A549 (cell line): ENCODE results near the gene SPOCK2. TPM values are rescaled to one million over a fixed set of nuclear protein-coding genes. Genes with fewer than 3 reads are reported as not detected.

Experiments
- ATAC-seq, 2 experiments: fragments of 200-7000 bp in 1 of 2; fragments of >200 bp in 1 of 2; cut with Nextera tagmentation in 1 of 2; cut with Tn5 transposase in 1 of 2; 3 replicates each; pipeline versions ENCODE4 v1.8.0 to v1.9.1; 2018 to 2020; ENCODE audit warnings: mild to moderate bottlenecking in 1 of 2, moderate library complexity in 1 of 2
- CTCF ChIA-PET: fragments of 300-600 bp; sonication (Branson Sonifier 250); formaldehyde crosslinking; extraction: SDS; loops from one replicate; lab custom pipeline; 2021; ENCODE audit warnings: antibody characterized with exemption, inconsistent platforms; lab: Yijun Ruan, JAX
- POLR2A ChIA-PET: fragments of 350-600 bp; formaldehyde crosslinking; extraction: SDS; loops from one replicate; lab custom pipeline; 2021; ENCODE audit warnings: antibody characterized with exemption, inconsistent platforms; lab: Yijun Ruan, JAX
- DNase-seq, 2 experiments: peaks; one replicate each; pipeline versions ENCODE4 v3.0.0 to v3.0.0-alpha.2; 2011 to 2016; ENCODE audit warnings: low read depth in 1 of 2, low spot score in 1 of 2
- FAIRE-seq: peaks from 2 replicates; lab custom pipeline; 2011; peaks lifted over from hg19 to GRCh38; lab: Jason Lieb, UNC
- H3K27ac ChIP-seq, 2 experiments: fragments of >200 bp; sonication (Bioruptor Twin); formaldehyde crosslinking; 3 replicates each; pipeline ENCODE4 v1.5.1; 2016 to 2017
- H3K4me1 ChIP-seq: fragments of >200 bp; sonication (Bioruptor Twin); formaldehyde crosslinking; 3 replicates; pipeline ENCODE4 v1.6.1; 2016
- H3K4me2 ChIP-seq: fragments of >200 bp; sonication (Bioruptor Twin); formaldehyde crosslinking; 3 replicates; pipeline ENCODE4 v1.6.1; 2016
- H3K4me3 ChIP-seq: fragments of >200 bp; sonication (Bioruptor Twin); formaldehyde crosslinking; 3 replicates; pipeline ENCODE4 v1.5.1; 2016
- H3K9me3 ChIP-seq: fragments of >200 bp; sonication (Bioruptor Twin); formaldehyde crosslinking; 3 replicates; pipeline ENCODE4 v1.6.1; 2016
- CBX2 ChIP-seq: fragments of 200-600 bp; sonication (generic); IDR thresholded peaks from 2 replicates; pipeline ENCODE4 v1.6.1; 2016; ENCODE audit warnings: low read depth, mild to moderate bottlenecking, borderline replicate concordance
- CEBPB ChIP-seq, 2 experiments: fragments of >200 bp in 1 of 2; sonication (Bioruptor Twin) in 1 of 2; formaldehyde crosslinking in 1 of 2; IDR thresholded peaks; 2 replicates each; pipeline ENCODE4 v1.6.1; 2012 to 2016
- CHD2 ChIP-seq: fragments of 150-350 bp; IDR thresholded peaks from 2 replicates; pipeline ENCODE4 v1.6.1; 2014; ENCODE audit warnings: low read length; ENCODE audit not compliant: partially characterized antibody
- CHD4 ChIP-seq: fragments of 200-600 bp; sonication (generic); IDR thresholded peaks from 2 replicates; pipeline ENCODE4 v1.6.1; 2016; ENCODE audit warnings: antibody characterized with exemption, mild to moderate bottlenecking, borderline replicate concordance
- E2F6 ChIP-seq: IDR thresholded peaks from 2 replicates; pipeline ENCODE4 v1.6.1; 2012; ENCODE audit warnings: low read depth, borderline replicate concordance
- EHF ChIP-seq: fragments of 250-450 bp; sonication (Bioruptor Pico); IDR thresholded peaks from 2 replicates; pipeline ENCODE4 v1.5.0; 2020; ENCODE audit warnings: mild to moderate bottlenecking
- EP300 ChIP-seq, 2 experiments: fragments of >200 bp; sonication (Bioruptor Twin); formaldehyde crosslinking; IDR thresholded peaks; 2 replicates in 1 of 2; 3 replicates in 1 of 2; pipeline ENCODE4 v1.6.1; 2016 to 2017
- FOSB ChIP-seq: fragments of 250-450 bp; sonication (Bioruptor Pico); IDR thresholded peaks from 2 replicates; pipeline ENCODE4 v1.5.0; 2020; ENCODE audit warnings: mild to moderate bottlenecking, moderate library complexity
- FOSL2 ChIP-seq, 2 experiments: fragments of 450-650 bp in 1 of 2; fragments of >200 bp in 1 of 2; sonication (Bioruptor Twin) in 1 of 2; formaldehyde crosslinking; IDR thresholded peaks; 2 replicates each; pipeline versions ENCODE4 v1.5.0 to v1.6.1; 2016 to 2020; ENCODE audit warnings: mild to moderate bottlenecking in 1 of 2, moderate library complexity in 1 of 2
- FOXS1 ChIP-seq: fragments of 250-450 bp; sonication (Bioruptor Pico); IDR thresholded peaks from 2 replicates; pipeline ENCODE4 v1.5.0; 2020; ENCODE audit warnings: mild to moderate bottlenecking, moderate library complexity
- GATA3 ChIP-seq: IDR thresholded peaks from 2 replicates; pipeline ENCODE4 v1.6.1; 2012; ENCODE audit warnings: borderline replicate concordance
- HDAC2 ChIP-seq: fragments of 200-600 bp; sonication (generic); IDR thresholded peaks from 2 replicates; pipeline ENCODE4 v1.6.1; 2016
- HES2 ChIP-seq: fragments of >200 bp; sonication (Bioruptor Twin); formaldehyde crosslinking; IDR thresholded peaks from 2 replicates; pipeline ENCODE4 v1.6.1; 2016
- HEYL ChIP-seq: fragments of 250-450 bp; sonication (Bioruptor Pico); IDR thresholded peaks from 2 replicates; pipeline ENCODE4 v1.8.0; 2021; ENCODE audit warnings: mild to moderate bottlenecking, moderate library complexity
- HOXA7 ChIP-seq: fragments of 250-450 bp; sonication (Bioruptor Pico); IDR thresholded peaks from 2 replicates; pipeline ENCODE4 v1.5.0; 2020; ENCODE audit warnings: mild to moderate bottlenecking, moderate library complexity
- HOXB13 ChIP-seq: fragments of 250-450 bp; sonication (Bioruptor Pico); IDR thresholded peaks from 2 replicates; pipeline ENCODE4 v1.5.0; 2020; ENCODE audit warnings: low read depth, mild to moderate bottlenecking, moderate library complexity
- HOXB5 ChIP-seq: fragments of 250-450 bp; sonication (Bioruptor Pico); IDR thresholded peaks from 2 replicates; pipeline ENCODE4 v1.5.0; 2020; ENCODE audit warnings: mild to moderate bottlenecking, moderate library complexity
- KDM1A ChIP-seq: fragments of 200-600 bp; sonication (generic); IDR thresholded peaks from 2 replicates; pipeline ENCODE4 v1.6.1; 2016; ENCODE audit warnings: low read depth, mild to moderate bottlenecking
- NFE2L2 ChIP-seq: fragments of 150-350 bp; conservative IDR thresholded peaks from 2 replicates; pipeline ENCODE4 v1.6.1; 2014; ENCODE audit warnings: low read length
- NPAS2 ChIP-seq: fragments of 250-450 bp; sonication (Bioruptor Pico); IDR thresholded peaks from 2 replicates; pipeline ENCODE4 v1.8.0; 2022; ENCODE audit warnings: mild to moderate bottlenecking, moderate library complexity, borderline replicate concordance
- NR3C1 ChIP-seq: fragments of >200 bp; sonication (Bioruptor Twin); formaldehyde crosslinking; IDR thresholded peaks from 3 replicates; pipeline ENCODE4 v1.6.1; 2017
- POLR2AphosphoS2 ChIP-seq: conservative IDR thresholded peaks from 2 replicates; pipeline ENCODE4 v1.6.1; 2012; ENCODE audit warnings: low read length, improper control_type of control experiment, inconsistent platforms
- RAD21 ChIP-seq, 2 experiments: fragments of >200 bp in 1 of 2; sonication (Bioruptor Twin) in 1 of 2; formaldehyde crosslinking in 1 of 2; IDR thresholded peaks in 1 of 2; conservative IDR thresholded peaks in 1 of 2; 2 replicates in 1 of 2; 3 replicates in 1 of 2; pipeline ENCODE4 v1.6.1; 2012 to 2018; ENCODE audit warnings: inconsistent platforms in 1 of 2
- RCOR1 ChIP-seq: fragments of 150-350 bp; IDR thresholded peaks from 2 replicates; pipeline ENCODE4 v1.6.1; 2014; ENCODE audit warnings: antibody characterized with exemption, low read length, low read depth
- RFX5 ChIP-seq: fragments of 450-650 bp; IDR thresholded peaks from 2 replicates; pipeline ENCODE4 v1.7.1; 2014; ENCODE audit warnings: antibody characterized with exemption, mild to moderate bottlenecking, moderate library complexity
- RNF2 ChIP-seq: fragments of 200-600 bp; sonication (generic); IDR thresholded peaks from 2 replicates; pipeline ENCODE4 v1.6.1; 2016; ENCODE audit warnings: low read depth, mild to moderate bottlenecking, antibody characterized with exemption, moderate library complexity, borderline replicate concordance
- ZSCAN20 ChIP-seq: fragments of 250-450 bp; sonication (Bioruptor Pico); IDR thresholded peaks from 2 replicates; pipeline ENCODE4 v1.8.0; 2022; ENCODE audit warnings: mild to moderate bottlenecking, moderate library complexity
- WGBS: methylation state at CpG from one replicate; pipeline ENCODE4 v1.1.6; 2017; ENCODE audit errors: missing lambda C conversion rate; 5-methylcytosine and 5-hydroxymethylcytosine counted together
- polyA plus RNA-seq, 4 experiments: library from polyadenylated mRNA; depleted of rRNA in 3 of 4; stranded (reverse); fragments of >200 nt; fragmentation: RNase III in 1 of 4; extraction: RNeasy Plus Mini Kit Qiagen cat#74134 plus additional on column Dnase treatment in 1 of 4; gene quantifications; 2 replicates in 3 of 4; 3 replicates in 1 of 4; pipeline ENCODE4 v1.2.3, GENCODE V29; 2011 to 2017
- TF ChIP-seq, protein P1 (sequence below): fragments of 250-450 bp; sonication (Bioruptor Pico); IDR thresholded peaks from 2 replicates; pipeline ENCODE4 v1.5.0; 2020; ENCODE audit warnings: low read depth, mild to moderate bottlenecking, moderate library complexity
- TF ChIP-seq, protein P2 (sequence below): IDR thresholded peaks from 2 replicates; pipeline ENCODE4 v1.6.1; 2012
- TF ChIP-seq, protein P3 (sequence below): fragments of 250-450 bp; sonication (Bioruptor Pico); IDR thresholded peaks from 2 replicates; pipeline ENCODE4 v1.5.0; 2021; ENCODE audit warnings: mild to moderate bottlenecking, moderate library complexity, borderline replicate concordance

The SPOCK2 gene
- polyA plus RNA-seq, 2 of the 4 experiments (the other 2 are of a cell fraction): 0.52 to 0.67 TPM

DNA sequence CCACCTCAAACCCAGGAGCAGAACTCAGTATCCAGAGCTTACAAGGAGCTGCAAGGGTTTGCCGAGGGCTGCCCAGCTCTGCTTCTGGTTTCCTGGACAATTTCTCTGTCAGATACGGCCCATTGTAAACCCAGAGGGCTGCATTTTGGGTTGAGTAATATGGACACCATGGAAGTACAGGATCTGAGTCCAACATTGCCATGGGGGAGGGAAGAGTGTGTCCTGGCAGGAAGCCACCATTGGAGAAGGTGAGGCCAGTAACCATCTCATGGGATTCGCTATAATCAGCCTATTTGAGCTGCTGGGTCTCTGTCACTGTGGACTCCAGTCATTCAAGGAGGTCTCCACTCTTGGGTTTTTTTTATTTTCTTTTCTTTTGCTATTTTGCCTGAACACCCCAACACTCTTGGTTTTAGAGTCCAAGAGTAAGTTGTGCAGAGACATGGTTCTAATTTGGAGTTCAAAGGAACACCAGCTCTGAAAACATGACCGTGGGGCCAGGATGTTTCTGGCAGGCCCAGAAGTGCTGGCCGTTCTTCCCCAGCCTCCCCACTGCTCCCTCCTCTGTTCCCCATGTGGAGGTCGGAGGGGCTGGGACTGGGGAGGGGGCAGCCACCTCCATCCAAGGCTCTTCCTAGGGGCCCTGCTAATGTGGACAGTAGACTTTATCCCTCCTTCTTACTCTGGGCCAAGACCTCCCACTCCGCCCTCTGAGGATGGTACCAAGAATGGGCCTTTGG lies 77.9 kb downstream of the SPOCK2 start:
- Histone ChIP-seq H3K27ac (no peak overlapping the region), H3K4me1 (peaks cover 9% of the 10 kb centered on the region; the same call in 1 of the 3 replicates), H3K9me3 (no peaks in the 10 kb centered on the region), H3K4me2 (no peak overlapping the region), H3K4me3 (no peak overlapping the region)
- ChIA-PET CTCF (interaction anchor here (1.0 to 1.7 kb wide), 3 partner anchors 35 to 213 kb away, joined by 3 to 4 read pairs (median 3); no protein-coding TSS in a partner anchor), POLR2A (no interaction called here)
- ATAC-seq (no peak), DNase-seq (no peak), FAIRE-seq (no peak)
- TF ChIP-seq FOXS1 (CRISPR knock-in tag) (no peak), KDM1A (no peak), POLR2AphosphoS2 (no peak), FOSL2 (IDR thresholded peaks at IDR 0.05) (no peak), FOSL2 (CRISPR knock-in tag; IDR thresholded peaks at IDR 0.05) (no peak), CHD4 (no peak), HDAC2 (no peak), CHD2 (no peak), NR3C1 (no peak), EHF (CRISPR knock-in tag) (no peak), RAD21 (conservative IDR thresholded peaks at IDR 0.05 in 1 of 2, IDR thresholded peaks at IDR 0.05 in 1 of 2) (no peak), RFX5 (no peak), HOXB13 (CRISPR knock-in tag) (no peak), E2F6 (no peak), GATA3 (no peak), HES2 (no peak), NFE2L2 (no peak)
- TF ChIP-seq, protein P1, sequence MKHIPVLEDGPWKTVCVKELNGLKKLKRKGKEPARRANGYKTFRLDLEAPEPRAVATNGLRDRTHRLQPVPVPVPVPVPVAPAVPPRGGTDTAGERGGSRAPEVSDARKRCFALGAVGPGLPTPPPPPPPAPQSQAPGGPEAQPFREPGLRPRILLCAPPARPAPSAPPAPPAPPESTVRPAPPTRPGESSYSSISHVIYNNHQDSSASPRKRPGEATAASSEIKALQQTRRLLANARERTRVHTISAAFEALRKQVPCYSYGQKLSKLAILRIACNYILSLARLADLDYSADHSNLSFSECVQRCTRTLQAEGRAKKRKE (CRISPR knock-in tag): no peak
- WGBS: 94% methylated on average over 7 of the region's 7 CpGs

DNA sequence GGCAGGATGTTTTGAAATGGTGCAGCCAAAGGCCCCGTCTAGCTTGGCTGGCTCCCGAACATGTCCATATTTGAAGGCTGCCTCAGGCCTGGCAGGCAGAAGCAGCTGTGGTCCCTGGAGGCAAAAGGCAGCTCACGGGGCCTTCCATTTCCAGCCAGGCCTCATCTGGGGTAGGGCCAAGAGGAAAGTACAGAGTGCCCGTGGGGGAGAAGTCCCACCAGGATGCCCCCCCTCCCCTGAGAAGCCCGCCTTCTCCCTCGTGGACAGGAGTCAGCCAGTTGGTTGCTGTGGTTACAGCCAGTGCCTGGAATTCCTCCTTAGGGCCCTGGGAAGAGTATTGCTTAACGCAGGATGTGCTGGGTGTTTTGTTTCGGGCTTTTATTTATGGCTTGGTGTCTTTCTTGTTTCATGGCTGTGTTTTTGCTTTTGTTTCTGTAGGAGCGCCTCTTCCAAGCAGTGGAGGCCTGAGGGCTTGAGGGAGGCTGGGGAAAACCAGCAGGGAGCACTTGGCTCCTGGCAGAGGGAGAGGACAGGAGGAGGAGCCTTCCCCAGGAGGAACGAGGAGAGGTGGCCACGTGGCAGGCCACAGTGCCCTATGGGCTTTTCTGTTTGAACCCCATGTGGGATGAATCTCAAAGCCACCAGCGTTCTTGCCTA lies 78.8 kb downstream of the SPOCK2 start:
- Histone ChIP-seq H3K27ac (no peak overlapping the region), H3K9me3 (no peaks in the 10 kb centered on the region), H3K4me3 (no peak overlapping the region), H3K4me2 (no peak overlapping the region), H3K4me1 (peaks cover 9% of the 10 kb centered on the region; the same call in 1 of the 3 replicates)
- FAIRE-seq (no peak), ATAC-seq (no peak), DNase-seq (no peak)
- 82% methylated on average over 11 of the region's 12 CpGs for WGBS
- POLR2A ChIA-PET: no interaction called here
- CTCF ChIA-PET: interaction anchor here (0.9 to 1.7 kb wide), 4 partner anchors 34 to 214 kb away, joined by 3 to 4 read pairs (median 3); no protein-coding TSS in a partner anchor
- TF ChIP-seq, protein P2, sequence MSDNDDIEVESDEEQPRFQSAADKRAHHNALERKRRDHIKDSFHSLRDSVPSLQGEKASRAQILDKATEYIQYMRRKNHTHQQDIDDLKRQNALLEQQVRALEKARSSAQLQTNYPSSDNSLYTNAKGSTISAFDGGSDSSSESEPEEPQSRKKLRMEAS: no peak
- TF ChIP-seq EHF (CRISPR knock-in tag) (no peak), HOXA7 (CRISPR knock-in tag) (no peak), CBX2 (no peak), EP300 (IDR thresholded peaks at IDR 0.05) (no peak), HES2 (no peak), RCOR1 (no peak), CHD4 (no peak), ZSCAN20 (CRISPR knock-in tag) (no peak), RFX5 (no peak), FOXS1 (CRISPR knock-in tag) (no peak), CHD2 (no peak), HOXB5 (no peak), NPAS2 (CRISPR knock-in tag) (no peak), HEYL (CRISPR knock-in tag) (no peak), RNF2 (no peak), CEBPB (IDR thresholded peaks at IDR 0.05) (no peak), GATA3 (no peak), FOSB (CRISPR knock-in tag) (no peak)
- TF ChIP-seq, protein P3, sequence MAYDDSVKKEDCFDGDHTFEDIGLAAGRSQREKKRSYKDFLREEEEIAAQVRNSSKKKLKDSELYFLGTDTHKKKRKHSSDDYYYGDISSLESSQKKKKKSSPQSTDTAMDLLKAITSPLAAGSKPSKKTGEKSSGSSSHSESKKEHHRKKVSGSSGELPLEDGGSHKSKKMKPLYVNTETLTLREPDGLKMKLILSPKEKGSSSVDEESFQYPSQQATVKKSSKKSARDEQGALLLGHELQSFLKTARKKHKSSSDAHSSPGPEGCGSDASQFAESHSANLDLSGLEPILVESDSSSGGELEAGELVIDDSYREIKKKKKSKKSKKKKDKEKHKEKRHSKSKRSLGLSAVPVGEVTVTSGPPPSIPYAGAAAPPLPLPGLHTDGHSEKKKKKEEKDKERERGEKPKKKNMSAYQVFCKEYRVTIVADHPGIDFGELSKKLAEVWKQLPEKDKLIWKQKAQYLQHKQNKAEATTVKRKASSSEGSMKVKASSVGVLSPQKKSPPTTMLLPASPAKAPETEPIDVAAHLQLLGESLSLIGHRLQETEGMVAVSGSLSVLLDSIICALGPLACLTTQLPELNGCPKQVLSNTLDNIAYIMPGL: no peak
